ENCODE results near the gene ZFYVE19.

GRCh38 chr15:40854161-40854560 is 47.3 kb downstream of the ZFYVE19 start:
- no peak for TF ChIP-seq CTCF (IDR thresholded peaks at IDR 0.05)
- no peak for TF ChIP-seq EP300 (IDR thresholded peaks at IDR 0.05)
